Testis (tissue), 3 donors: Measurements from ENCODE around the gene SDK1. TPM values are rescaled to one million over a fixed set of nuclear protein-coding genes. Genes with fewer than 3 reads are reported as not detected.

Experiments
- DNase-seq: peaks from one replicate; pipeline ENCODE4 v3.0.0-alpha.2; 2019
- H3K27ac ChIP-seq, 2 donors: fragments of 200-600 bp; sonication (generic); one replicate each; pipeline ENCODE4 v1.5.1; 2019
- H3K27me3 ChIP-seq: fragments of 200-600 bp; sonication (generic); one replicate; pipeline ENCODE4 v1.5.1; 2019
- H3K36me3 ChIP-seq: fragments of 200-600 bp; sonication (generic); one replicate; pipeline ENCODE4 v1.5.1; 2017; ENCODE audit warnings: low read depth; ENCODE audit errors: missing control alignments
- H3K4me1 ChIP-seq: fragments of 200-600 bp; sonication (generic); one replicate; pipeline ENCODE4 v1.5.1; 2019
- H3K4me3 ChIP-seq, 2 donors: fragments of 200-600 bp; sonication (generic); one replicate each; pipeline ENCODE4 v1.5.1; 2017 to 2019
- H3K9me3 ChIP-seq: fragments of 200-600 bp; sonication (generic); one replicate; pipeline ENCODE4 v1.5.1; 2017
- CTCF ChIP-seq, 3 experiments: fragments of 450-650 bp in 2 of 3; fragments of 200-600 bp in 1 of 3; sonication (generic) in 1 of 3; IDR thresholded peaks; one replicate each; pipeline ENCODE4 v1.5.1; 2016 to 2019; ENCODE audit warnings: antibody characterized with exemption in 3 of 3, mild to moderate bottlenecking in 2 of 3, moderate library complexity in 1 of 3
- POLR2A ChIP-seq: fragments of 450-650 bp; IDR thresholded peaks from one replicate; pipeline ENCODE4 v1.6.1; 2017; ENCODE audit warnings: antibody characterized with exemption, mild to moderate bottlenecking, moderate library complexity
- WGBS, 2 donors: methylation state at CpG; one replicate each; pipeline ENCODE4 v1.1.5; 2018; 5-methylcytosine and 5-hydroxymethylcytosine counted together
- intact Hi-C: fragments of 100-400 bp; cut with DNase I; formaldehyde crosslinking; loops from one replicate; pipeline ENCODE4 v1.15.1; 2023; ENCODE audit warnings: low total_unique reads
- polyA plus RNA-seq: library from polyadenylated mRNA; stranded (reverse); fragments of 350-450 nt; fragmentation: Illumina TruSeq; extraction: RNeasy Lipid Tissue Mini Kit (QIAGEN cat#74804); gene quantifications from one replicate; pipeline ENCODE4 v1.2.3, GENCODE V29; 2014; ENCODE audit warnings: low read depth, low replicate concordance; ENCODE audit not compliant: insufficient read depth
- total RNA-seq, 2 donors: library from RNA; depleted of rRNA; stranded (reverse); fragments of >200 nt; gene quantifications; one replicate each; pipeline ENCODE4 v1.2.3, GENCODE V29; 2016

The SDK1 gene
- total and polyA plus RNA-seq, 3 donors from 2014 or later: 20.0 to 36.2 (median 24.9) TPM

DNA sequence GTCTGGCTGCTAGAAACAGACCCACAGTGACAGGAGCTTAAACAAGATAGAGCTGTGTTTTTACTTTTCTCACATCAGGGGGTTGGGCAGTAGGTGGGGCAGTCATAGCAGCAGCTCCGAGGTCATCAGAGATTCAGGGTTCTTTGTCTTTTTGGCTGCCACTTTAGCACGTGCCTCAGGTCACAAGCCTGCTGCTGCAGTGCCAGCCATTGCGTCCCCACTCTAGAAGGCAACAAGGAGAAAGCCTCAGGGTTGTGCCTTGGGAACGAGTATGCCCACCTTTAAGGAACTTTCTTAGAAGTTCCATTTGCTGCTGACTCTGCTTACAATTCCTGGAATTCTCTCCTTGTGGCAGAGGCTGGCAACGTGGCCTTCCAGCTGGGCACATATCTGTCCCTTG, 720.4 kb downstream of the SDK1 start:
- no peaks in the 10 kb centered on the region for H3K36me3 ChIP-seq
- H3K4me3 ChIP-seq: no peak overlapping the region
- no peak for DNase-seq
- H3K9me3 ChIP-seq: no peaks in the 10 kb centered on the region
- no peaks in the 10 kb centered on the region for H3K27me3 ChIP-seq
- WGBS, 2 donors: 88 to 94% methylated on average over 1 to 5 of the region's 5 CpGs
- no peaks in the 10 kb centered on the region for H3K4me1 ChIP-seq
- intact Hi-C loops: no loop called here
- TF ChIP-seq CTCF (IDR thresholded peaks at IDR 0.05): no peak
- no peak for TF ChIP-seq POLR2A
- H3K27ac ChIP-seq: no peak overlapping the region

DNA sequence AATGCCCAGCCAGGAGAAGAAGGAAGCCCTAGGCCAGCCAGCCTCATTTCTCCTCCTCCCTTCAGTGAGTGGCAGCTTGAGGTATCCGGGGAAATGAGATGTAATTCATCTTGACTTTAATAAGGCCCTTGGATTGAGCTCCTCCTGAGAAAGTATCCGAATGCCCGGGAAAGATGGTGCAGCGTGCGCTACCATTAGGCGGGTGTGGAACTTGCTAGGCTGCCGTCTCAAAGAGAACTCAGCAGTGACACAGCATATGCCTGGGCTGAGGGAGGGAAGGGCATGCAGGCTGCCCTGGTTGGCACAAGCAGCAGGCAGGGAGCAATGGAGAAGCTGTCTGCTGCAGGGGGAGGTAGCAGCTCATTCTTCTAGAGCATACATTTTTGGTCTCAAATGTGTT, 721.2 kb downstream of the SDK1 start:
- intact Hi-C loops: no loop called here
- Histone ChIP-seq H3K27ac (no peak overlapping the region), H3K9me3 (no peaks in the 10 kb centered on the region), H3K27me3 (no peaks in the 10 kb centered on the region), H3K36me3 (no peaks in the 10 kb centered on the region), H3K4me3 (no peak overlapping the region), H3K4me1 (no peaks in the 10 kb centered on the region)
- WGBS, 2 donors: 72 to 84% methylated on average over 7 of the region's 7 CpGs
- no peak for DNase-seq
- TF ChIP-seq CTCF (IDR thresholded peaks at IDR 0.05): no peak
- no peak for TF ChIP-seq POLR2A

- no peak for TF ChIP-seq CTCF (IDR thresholded peaks at IDR 0.05)
- TF ChIP-seq POLR2A: no peak
- Histone ChIP-seq H3K27ac (no peak overlapping the region), H3K36me3 (no peaks in the 10 kb centered on the region), H3K4me3 (no peak overlapping the region), H3K4me1 (no peaks in the 10 kb centered on the region), H3K27me3 (no peaks in the 10 kb centered on the region), H3K9me3 (no peaks in the 10 kb centered on the region)
- no peak for DNase-seq
- intact Hi-C loops: no loop called here
- 93 to 96% methylated on average over 10 of the region's 10 CpGs for WGBS, 2 donors
Measured at GRCh38 chr7:4023502-4023901, 722.5 kb downstream of the SDK1 start.

DNA sequence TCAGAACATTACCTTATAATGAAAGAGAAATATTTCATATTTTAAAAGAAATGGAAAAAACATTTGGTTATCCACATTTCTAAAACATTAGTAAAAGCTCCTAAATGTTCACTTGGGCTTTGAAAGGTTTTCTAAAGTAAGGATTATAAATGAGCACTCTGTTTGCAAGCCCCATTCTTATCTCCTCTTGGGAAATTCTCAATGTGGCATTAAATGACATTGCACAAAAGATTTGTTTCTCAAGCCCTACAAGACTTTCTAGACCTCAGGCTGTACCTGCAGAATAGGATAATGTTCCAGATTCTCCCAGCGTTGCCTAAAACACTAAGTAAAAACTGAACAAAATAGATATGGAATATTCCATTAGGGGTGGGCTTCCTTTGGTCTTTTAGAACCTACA, 723.1 kb downstream of the SDK1 start:
- no peaks in the 10 kb centered on the region for H3K27me3 ChIP-seq
- intact Hi-C loops: no loop called here
- H3K4me3 ChIP-seq: no peak overlapping the region
- H3K9me3 ChIP-seq: no peaks in the 10 kb centered on the region
- H3K36me3 ChIP-seq: no peaks in the 10 kb centered on the region
- 29% methylated on average over 1 of the region's 1 CpG for WGBS, 2 donors
- no peak overlapping the region for H3K27ac ChIP-seq
- TF ChIP-seq POLR2A (no peak), CTCF (IDR thresholded peaks at IDR 0.05) (no peak)
- H3K4me1 ChIP-seq: no peaks in the 10 kb centered on the region
- no peak for DNase-seq

DNA sequence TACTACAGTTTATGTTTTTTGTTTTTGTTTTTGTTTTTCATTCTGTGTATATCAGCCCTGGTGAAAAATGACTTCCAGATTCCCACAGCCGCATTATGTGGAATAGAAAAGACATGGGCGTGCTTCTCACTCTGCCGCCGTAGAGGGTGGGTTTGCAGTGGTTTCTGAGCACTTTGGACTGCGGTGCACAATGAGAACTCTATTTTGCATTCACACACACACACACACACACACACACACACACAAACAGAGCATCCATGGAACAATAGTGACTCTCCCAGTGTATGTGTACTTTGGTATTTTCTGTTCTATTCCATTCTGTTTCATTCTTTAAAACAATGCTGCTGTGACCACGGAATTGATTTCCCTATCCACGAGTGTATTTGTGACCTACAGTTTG, 723.8 kb downstream of the SDK1 start:
- H3K27me3 ChIP-seq: no peaks in the 10 kb centered on the region
- H3K27ac ChIP-seq: no peak overlapping the region
- no peaks in the 10 kb centered on the region for H3K9me3 ChIP-seq
- H3K4me3 ChIP-seq: no peak overlapping the region
- DNase-seq: no peak
- TF ChIP-seq CTCF (IDR thresholded peaks at IDR 0.05) (no peak), POLR2A (no peak)
- H3K4me1 ChIP-seq: no peaks in the 10 kb centered on the region
- intact Hi-C loops: no loop called here
- no peaks in the 10 kb centered on the region for H3K36me3 ChIP-seq
- 92 to 95% methylated on average over 7 of the region's 7 CpGs for WGBS, 2 donors
